Hepatocyte (in vitro differentiated cells): ENCODE data around the gene LMX1A. TPM values are rescaled to one million over a fixed set of nuclear protein-coding genes. Genes with fewer than 3 reads are reported as not detected.

Experiments used
- DNase-seq: peaks from one replicate; pipeline ENCODE4 v3.0.0-alpha.2; 2016; ENCODE audit warnings: low spot score
- H2AFZ ChIP-seq: fragments of 200-600 bp; sonication (generic); 2 replicates; pipeline ENCODE4 v1.6.0; 2016; ENCODE audit warnings: antibody characterized with exemption, mild to moderate bottlenecking
- H3K27ac ChIP-seq: fragments of 200-600 bp; sonication (generic); 2 replicates; pipeline ENCODE4 v1.5.1; 2016; ENCODE audit warnings: mild to moderate bottlenecking
- H3K27me3 ChIP-seq: fragments of 200-600 bp; sonication (generic); 2 replicates; pipeline ENCODE4 v1.6.1; 2016
- H3K36me3 ChIP-seq: fragments of 200-600 bp; sonication (generic); replicated peaks from 2 replicates; pipeline ENCODE4 v1.5.1; 2016; ENCODE audit warnings: low read depth; ENCODE audit not compliant: insufficient read depth
- H3K4me1 ChIP-seq: fragments of 200-600 bp; sonication (generic); 2 replicates; pipeline ENCODE4 v1.5.1; 2016; ENCODE audit warnings: mild to moderate bottlenecking, moderate library complexity; ENCODE audit not compliant: insufficient read depth
- H3K4me2 ChIP-seq: fragments of 200-600 bp; sonication (generic); 2 replicates; pipeline ENCODE4 v1.6.0; 2016
- H3K4me3 ChIP-seq: fragments of 200-600 bp; sonication (generic); 2 replicates; pipeline ENCODE4 v1.5.1; 2016; ENCODE audit warnings: mild to moderate bottlenecking
- H3K79me2 ChIP-seq: fragments of 200-600 bp; sonication (generic); 2 replicates; pipeline ENCODE4 v1.6.0; 2017; ENCODE audit warnings: mild to moderate bottlenecking
- H3K9me2 ChIP-seq: fragments of 200-600 bp; sonication (generic); replicated peaks from 2 replicates; pipeline ENCODE4 v1.6.0; 2017; ENCODE audit warnings: mild to moderate bottlenecking; ENCODE audit not compliant: insufficient read depth
- H3K9me3 ChIP-seq: fragments of 200-600 bp; sonication (generic); 2 replicates; pipeline ENCODE4 v1.5.1; 2016; ENCODE audit warnings: low read depth, mild to moderate bottlenecking
- H4K20me1 ChIP-seq: fragments of 200-600 bp; sonication (generic); 2 replicates; pipeline ENCODE4 v1.6.0; 2016; ENCODE audit warnings: mild to moderate bottlenecking; ENCODE audit not compliant: insufficient read depth, poor library complexity, severe bottlenecking
- CTCF ChIP-seq: fragments of 200-600 bp; sonication (generic); IDR thresholded peaks from 2 replicates; pipeline ENCODE4 v1.5.1; 2016; ENCODE audit warnings: antibody characterized with exemption, mild to moderate bottlenecking; ENCODE audit not compliant: poor library complexity
- EZH2 ChIP-seq: fragments of 200-600 bp; sonication (generic); IDR thresholded peaks from 2 replicates; pipeline ENCODE4 v1.6.1; 2016; ENCODE audit warnings: antibody characterized with exemption, mild to moderate bottlenecking, borderline replicate concordance
- EZH2phosphoT487 ChIP-seq: fragments of 200-600 bp; sonication (generic); IDR thresholded peaks from one replicate; pipeline ENCODE4 v1.6.1; 2018; ENCODE audit warnings: antibody characterized with exemption, mild to moderate bottlenecking, low read depth, moderate library complexity; ENCODE audit not compliant: unreplicated experiment, severe bottlenecking
- WGBS: methylation state at CpG from one replicate; pipeline ENCODE4 v1.1.6; 2016; ENCODE audit warnings: low lambda C conversion rate; ENCODE audit errors: missing lambda C conversion rate; 5-methylcytosine and 5-hydroxymethylcytosine counted together
- polyA plus RNA-seq: library from polyadenylated mRNA; unstranded; fragments of >200 nt; fragmentation: Nextera tagmentation; extraction: Ambion mirVana; gene quantifications from 2 replicates; pipeline ENCODE4 v1.2.1, GENCODE V29; 2016
- total RNA-seq: library from RNA; depleted of rRNA; stranded (reverse); fragments of >200 nt; gene quantifications from 2 replicates; pipeline ENCODE4 v1.2.3, GENCODE V29; 2014

LMX1A gene
- total and polyA plus RNA-seq, 2 experiments from 2014 or later: not detected

- no peak for TF ChIP-seq CTCF
- no peak for TF ChIP-seq EZH2
- TF ChIP-seq EZH2phosphoT487: no peak
- H2AFZ ChIP-seq: no peak overlapping the region
- H3K4me1 ChIP-seq: no peaks in the 10 kb centered on the region
- H3K27ac ChIP-seq: no peak overlapping the region
- WGBS: 57% methylated on average over 7 of the region's 7 CpGs
- H3K4me3 ChIP-seq: no peak overlapping the region
- DNase-seq: no peak
- no peak overlapping the region for H3K4me2 ChIP-seq
- no peaks in the 10 kb centered on the region for H3K9me3 ChIP-seq
- H3K27me3 ChIP-seq: peaks cover 85% of the 10 kb centered on the region
- no peaks in the 10 kb centered on the region for H3K79me2 ChIP-seq
- H3K36me3 ChIP-seq: no peaks in the 10 kb centered on the region
- H4K20me1 ChIP-seq: no peaks in the 10 kb centered on the region
- no peaks in the 10 kb centered on the region for H3K9me2 ChIP-seq
Observed at GRCh38 chr1:165345502-165345901, 11.0 kb downstream of the LMX1A start.

- Histone ChIP-seq H3K36me3 (no peaks in the 10 kb centered on the region), H3K79me2 (no peaks in the 10 kb centered on the region), H3K9me2 (no peaks in the 10 kb centered on the region), H3K4me2 (no peak overlapping the region), H3K4me3 (no peak overlapping the region), H3K4me1 (no peaks in the 10 kb centered on the region), H3K27me3 (peaks cover 78% of the 10 kb centered on the region), H4K20me1 (no peaks in the 10 kb centered on the region), H3K27ac (no peak overlapping the region), H3K9me3 (no peaks in the 10 kb centered on the region), H2AFZ (no peak overlapping the region)
- TF ChIP-seq CTCF: no peak
- no peak for TF ChIP-seq EZH2
- no peak for TF ChIP-seq EZH2phosphoT487
- no peak for DNase-seq
- 71% methylated on average over 3 of the region's 3 CpGs for WGBS
Observed at GRCh38 chr1:165344736-165345135, 11.8 kb downstream of the LMX1A start.

GRCh38 chr1:165344198-165344597 is 12.3 kb downstream of the LMX1A start:
- H4K20me1 ChIP-seq: no peaks in the 10 kb centered on the region
- H3K9me3 ChIP-seq: no peaks in the 10 kb centered on the region
- no peak for TF ChIP-seq EZH2
- TF ChIP-seq CTCF: no peak
- no peak for TF ChIP-seq EZH2phosphoT487
- H3K27me3 ChIP-seq: peaks cover 72% of the 10 kb centered on the region
- no peaks in the 10 kb centered on the region for H3K4me1 ChIP-seq
- H3K4me3 ChIP-seq: no peak overlapping the region
- no peak overlapping the region for H2AFZ ChIP-seq
- no peaks in the 10 kb centered on the region for H3K79me2 ChIP-seq
- H3K36me3 ChIP-seq: no peaks in the 10 kb centered on the region
- 43% methylated on average over 2 of the region's 2 CpGs for WGBS
- no peaks in the 10 kb centered on the region for H3K9me2 ChIP-seq
- DNase-seq: no peak
- no peak overlapping the region for H3K27ac ChIP-seq
- no peak overlapping the region for H3K4me2 ChIP-seq

- Histone ChIP-seq H3K4me2 (no peak overlapping the region), H3K9me3 (no peaks in the 10 kb centered on the region), H3K36me3 (no peaks in the 10 kb centered on the region), H3K4me3 (no peak overlapping the region), H3K79me2 (no peaks in the 10 kb centered on the region), H3K27ac (no peak overlapping the region), H2AFZ (no peak overlapping the region), H3K4me1 (no peaks in the 10 kb centered on the region), H4K20me1 (no peaks in the 10 kb centered on the region), H3K27me3 (peaks cover 56% of the 10 kb centered on the region), H3K9me2 (no peaks in the 10 kb centered on the region)
- TF ChIP-seq EZH2phosphoT487: no peak
- no peak for TF ChIP-seq CTCF
- TF ChIP-seq EZH2: no peak
- DNase-seq: no peak
- 76% methylated on average over 2 of the region's 2 CpGs for WGBS
Observed at GRCh38 chr1:165342587-165342986, 13.9 kb downstream of the LMX1A start.
